Tibial artery (tissue), 4 donors: ENCODE measurements around the gene CD164L2.
A peak's percentile ranks its signal among the peaks of the same experiment; 100 is the strongest.
"Not testable (repeated sequence)": the region's sequence is repeated elsewhere in the genome, so short reads cannot be mapped to it uniquely, and the experiment has no call there.

Experiments
- DNase-seq, 2 donors: peaks; one replicate each; pipeline ENCODE4 v3.0.0-alpha.2; 2019
- H3K27ac ChIP-seq, 2 donors: fragments of 200-600 bp; sonication (generic) in 1 of 2; 1 replicate in 1 of 2; 2 replicates in 1 of 2; pipeline ENCODE4 v1.5.1; 2018 to 2019; ENCODE audit warnings: mild to moderate bottlenecking in 1 of 2
- H3K27me3 ChIP-seq, 2 donors: fragments of 200-600 bp; sonication (generic) in 1 of 2; one replicate each; pipeline versions ENCODE4 v1.5.1 to v1.6.0; 2016 to 2019
- H3K36me3 ChIP-seq, 3 donors: fragments of 200-600 bp; sonication (generic) in 2 of 3; one replicate each; pipeline ENCODE4 v1.5.1; 2016 to 2019; ENCODE audit warnings: mild to moderate bottlenecking in 2 of 3
- H3K4me1 ChIP-seq, 4 donors: fragments of 200-600 bp; sonication (generic) in 2 of 4; 1 replicate in 3 of 4; 2 replicates in 1 of 4; pipeline ENCODE4 v1.5.1; 2016 to 2019
- H3K4me3 ChIP-seq, 2 donors: fragments of 200-600 bp; sonication (generic) in 1 of 2; 1 replicate in 1 of 2; 2 replicates in 1 of 2; pipeline ENCODE4 v1.5.1; 2018 to 2019; ENCODE audit warnings: mild to moderate bottlenecking in 2 of 2
- H3K9me3 ChIP-seq, 3 donors: fragments of 200-600 bp; sonication (generic) in 1 of 3; one replicate each; pipeline ENCODE4 v1.5.1; 2016 to 2019
- CTCF ChIP-seq, 2 experiments: fragments of 200-600 bp in 1 of 2; fragments of 450-650 bp in 1 of 2; IDR thresholded peaks; one replicate each; pipeline ENCODE4 v1.5.1; 2017 to 2019; ENCODE audit warnings: antibody characterized with exemption in 2 of 2, mild to moderate bottlenecking in 1 of 2, moderate library complexity in 1 of 2
- intact Hi-C: fragments of 100-400 bp; cut with DNase I; formaldehyde crosslinking; loops from one replicate; pipeline ENCODE4 v1.15.0; 2023; ENCODE audit warnings: low total_unique reads

Gene CD164L2

GRCh38 chr1:27392096-27392777 lies 9.1 kb upstream of the CD164L2 start, which contains the start of gene GPR3:
Gene GPR3, plus strand, starts transcription at chr1:27392622. Its CDS starts 1,177 bp downstream, at chr1:27393799.
- Histone ChIP-seq H3K9me3 (no peaks in the 10 kb centered on the region), H3K4me3 (peak within 1 kb of the TSS; percentile 42 to 53), H3K36me3 (no peaks in the 10 kb centered on the region), H3K27ac (peak within 1 kb of the TSS; percentile 19 to 26), H3K4me1 (peaks cover 0 to 27% (median 19%) of the 10 kb centered on the region in 4 donors), H3K27me3 (peaks cover 0 to 10% of the 10 kb centered on the region in 2 donors)
- peak; percentile 41 to 54 for TF ChIP-seq CTCF (IDR thresholded peaks at IDR 0.05)
- DNase-seq: peak; percentile 86 to 87
- intact Hi-C loops: loop anchor here (2.0 to 10.0 kb wide), 3 partner anchors 35 to 273 kb away; no protein-coding TSS in a partner anchor

- intact Hi-C loops: loop anchor here (2.0 to 10.0 kb wide), 3 partner anchors 34 to 273 kb away; no protein-coding TSS in a partner anchor
- no peak for TF ChIP-seq CTCF (IDR thresholded peaks at IDR 0.05)
- peak overlapping the region; percentile 2 to 19 for H3K27ac ChIP-seq
- H3K4me1 ChIP-seq: peaks cover 0 to 27% (median 19%) of the 10 kb centered on the region in 4 donors
- H3K9me3 ChIP-seq: no peaks in the 10 kb centered on the region
- H3K4me3 ChIP-seq: peak overlapping the region; percentile 42 to 53
- no peaks in the 10 kb centered on the region for H3K36me3 ChIP-seq
- H3K27me3 ChIP-seq: peaks cover 0 to 6% of the 10 kb centered on the region in 2 donors
- DNase-seq: no peak
Observed at GRCh38 chr1:27391511-27392095, 8.5 kb upstream of the CD164L2 start.

- intact Hi-C loops: loop anchor here (10.0 kb wide), 1 partner anchor 284 kb away; no protein-coding TSS in a partner anchor
- Histone ChIP-seq H3K27ac (no peak overlapping the region), H3K27me3 (peaks cover 0 to 6% of the 10 kb centered on the region in 2 donors), H3K4me1 (peaks cover 0 to 21% (median 19%) of the 10 kb centered on the region in 4 donors), H3K36me3 (no peaks in the 10 kb centered on the region), H3K9me3 (no peaks in the 10 kb centered on the region), H3K4me3 (no peak overlapping the region)
- DNase-seq: peak; percentile 68 to 79
- peak; percentile 81 to 83 for TF ChIP-seq CTCF (IDR thresholded peaks at IDR 0.05)
Observed at GRCh38 chr1:27388337-27389005, 5.3 kb upstream of the CD164L2 start.

- not testable (repeated sequence) for H3K9me3 ChIP-seq, DNase-seq, H3K27ac ChIP-seq, H3K36me3 ChIP-seq, H3K4me3 ChIP-seq
- peaks cover 0 to 19% of the 10 kb centered on the region in 2 donors for H3K27me3 ChIP-seq
- intact Hi-C loops: loop anchor here (10.0 kb wide), 1 partner anchor 280 kb away; no protein-coding TSS in a partner anchor
- peaks cover 0 to 17% (median 2%) of the 10 kb centered on the region in 4 donors for H3K4me1 ChIP-seq
Observed at GRCh38 chr1:27384797-27385196, 1.7 kb upstream of the CD164L2 start.

- intact Hi-C loops: loop anchor here (10.0 kb wide), 1 partner anchor 279 kb away; no protein-coding TSS in a partner anchor
- no peak for DNase-seq
Observed at GRCh38 chr1:27383661-27384060, 528 bp upstream of the CD164L2 start.

More at GRCh38 chr1:27383661-27384060, 528 bp upstream of the CD164L2 start:
- no peak for TF ChIP-seq CTCF (IDR thresholded peaks at IDR 0.05)
- Histone ChIP-seq H3K27me3 (peaks cover 0 to 16% of the 10 kb centered on the region in 2 donors), H3K9me3 (no peaks in the 10 kb centered on the region), H3K4me1 (peaks cover 0 to 26% (median 2%) of the 10 kb centered on the region in 4 donors), H3K4me3 (no peak overlapping the region), H3K36me3 (no peaks in the 10 kb centered on the region), H3K27ac (no peak overlapping the region)
